DOHH2 (cell line): ENCODE data around the gene FUNDC2.

Experiments
- EZH2phosphoT487 ChIP-seq: fragments of 200-600 bp; sonication (generic); IDR thresholded peaks from 2 replicates; pipeline ENCODE4 v1.6.1; 2017; ENCODE audit warnings: borderline replicate concordance, mild to moderate bottlenecking, antibody characterized with exemption, low read length, moderate library complexity, mixed read lengths
- TF ChIP-seq, protein P1 (sequence below): fragments of 200-600 bp; sonication (generic); IDR thresholded peaks from one replicate; pipeline ENCODE4 v1.5.1; 2014; ENCODE audit warnings: antibody characterized with exemption, mild to moderate bottlenecking, low read depth, low read length; ENCODE audit not compliant: poor library complexity, severe bottlenecking

DNA sequence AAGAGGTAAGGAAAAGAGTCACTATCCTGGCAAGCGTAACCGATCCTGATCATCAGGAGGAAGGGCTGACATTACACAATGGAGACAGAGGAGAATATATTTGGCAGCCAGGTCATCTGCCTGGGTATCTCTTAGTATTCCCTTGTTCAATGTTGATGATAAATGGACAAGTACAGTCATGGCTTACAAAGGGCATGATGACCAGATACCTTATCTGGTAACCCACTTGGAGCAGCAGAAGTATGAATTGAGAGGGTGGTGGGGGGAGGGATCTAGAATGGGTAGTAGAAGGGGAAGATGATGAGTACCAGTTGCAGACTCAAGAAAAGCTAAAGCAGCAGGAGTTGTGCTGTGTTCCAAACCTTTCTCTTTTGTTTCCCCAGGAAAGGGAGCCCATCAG, 21.5 kb upstream of the FUNDC2 start:
- TF ChIP-seq, protein P1, sequence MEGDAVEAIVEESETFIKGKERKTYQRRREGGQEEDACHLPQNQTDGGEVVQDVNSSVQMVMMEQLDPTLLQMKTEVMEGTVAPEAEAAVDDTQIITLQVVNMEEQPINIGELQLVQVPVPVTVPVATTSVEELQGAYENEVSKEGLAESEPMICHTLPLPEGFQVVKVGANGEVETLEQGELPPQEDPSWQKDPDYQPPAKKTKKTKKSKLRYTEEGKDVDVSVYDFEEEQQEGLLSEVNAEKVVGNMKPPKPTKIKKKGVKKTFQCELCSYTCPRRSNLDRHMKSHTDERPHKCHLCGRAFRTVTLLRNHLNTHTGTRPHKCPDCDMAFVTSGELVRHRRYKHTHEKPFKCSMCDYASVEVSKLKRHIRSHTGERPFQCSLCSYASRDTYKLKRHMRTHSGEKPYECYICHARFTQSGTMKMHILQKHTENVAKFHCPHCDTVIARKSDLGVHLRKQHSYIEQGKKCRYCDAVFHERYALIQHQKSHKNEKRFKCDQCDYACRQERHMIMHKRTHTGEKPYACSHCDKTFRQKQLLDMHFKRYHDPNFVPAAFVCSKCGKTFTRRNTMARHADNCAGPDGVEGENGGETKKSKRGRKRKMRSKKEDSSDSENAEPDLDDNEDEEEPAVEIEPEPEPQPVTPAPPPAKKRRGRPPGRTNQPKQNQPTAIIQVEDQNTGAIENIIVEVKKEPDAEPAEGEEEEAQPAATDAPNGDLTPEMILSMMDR, result no peak
- no peak for TF ChIP-seq EZH2phosphoT487
